GM18868 (cell line): ENCODE measurements around the gene TMCC3.

Experiments used
- ATAC-seq: cut with Tn5 transposase; IDR thresholded peaks from one replicate; pipeline ENCODE4 v1.9.1; 2021; ENCODE audit warnings: mild to moderate bottlenecking, moderate library complexity; ENCODE audit not compliant: unreplicated experiment

Gene TMCC3

GRCh38 chr12:94536040-94536965 is 114.1 kb downstream of the TMCC3 start:
- ATAC-seq = no peak

DNA sequence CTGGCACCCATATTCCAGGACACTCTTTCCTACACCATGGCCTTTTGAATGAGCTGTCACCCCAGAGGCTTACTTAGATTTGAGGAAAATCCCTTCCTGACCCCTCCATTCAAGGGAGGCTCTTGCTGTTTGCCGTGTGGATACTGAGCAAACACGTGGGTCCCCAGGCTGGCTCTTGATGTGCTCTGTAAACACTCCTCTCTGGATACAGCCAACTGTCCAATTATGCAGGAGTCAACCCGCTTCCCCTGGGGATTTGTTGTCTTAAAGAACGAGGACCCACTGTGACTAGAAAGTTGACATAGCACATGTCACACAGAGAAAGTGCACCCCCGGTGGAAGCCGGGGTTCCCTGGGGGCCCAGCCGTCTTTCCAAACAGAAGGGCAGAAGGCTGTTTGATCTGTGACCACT is 114.8 kb downstream of the TMCC3 start:
- no peak for ATAC-seq

DNA sequence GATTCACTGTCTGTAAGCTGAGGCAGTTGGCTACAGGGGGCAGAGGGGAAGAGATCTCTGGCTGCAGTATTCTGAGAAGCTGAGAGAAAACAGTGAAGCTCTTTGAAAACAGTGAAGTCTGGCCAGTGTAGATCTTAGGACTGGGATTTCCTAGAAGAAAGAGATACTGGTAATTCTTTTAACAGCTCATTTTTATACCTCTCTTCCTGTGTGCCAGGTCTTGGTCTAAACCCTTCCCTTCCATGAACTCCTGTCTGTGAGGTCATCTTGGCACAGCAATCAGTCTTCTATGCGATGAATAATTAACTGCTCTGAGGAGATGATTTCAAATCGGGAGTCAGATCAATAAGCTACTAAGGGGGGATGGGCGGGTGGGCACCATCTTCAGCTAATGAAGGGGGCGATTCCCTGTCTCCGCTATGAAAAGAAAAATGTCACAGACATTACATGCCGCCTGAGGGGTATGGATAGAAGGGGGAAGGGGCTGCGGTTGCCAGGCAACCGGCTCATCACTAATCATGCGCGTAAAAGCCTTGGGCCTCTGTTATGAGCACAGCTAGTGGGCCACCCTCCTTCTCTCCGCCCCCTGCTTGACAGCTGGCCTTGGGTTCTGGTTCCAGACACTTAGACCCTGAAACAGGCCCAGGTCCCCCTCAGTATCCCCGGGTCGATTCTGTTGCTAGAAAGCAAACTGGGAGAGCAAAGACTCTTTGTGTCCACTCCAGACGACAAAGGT is 115.4 kb downstream of the TMCC3 start:
- ATAC-seq = no peak

DNA sequence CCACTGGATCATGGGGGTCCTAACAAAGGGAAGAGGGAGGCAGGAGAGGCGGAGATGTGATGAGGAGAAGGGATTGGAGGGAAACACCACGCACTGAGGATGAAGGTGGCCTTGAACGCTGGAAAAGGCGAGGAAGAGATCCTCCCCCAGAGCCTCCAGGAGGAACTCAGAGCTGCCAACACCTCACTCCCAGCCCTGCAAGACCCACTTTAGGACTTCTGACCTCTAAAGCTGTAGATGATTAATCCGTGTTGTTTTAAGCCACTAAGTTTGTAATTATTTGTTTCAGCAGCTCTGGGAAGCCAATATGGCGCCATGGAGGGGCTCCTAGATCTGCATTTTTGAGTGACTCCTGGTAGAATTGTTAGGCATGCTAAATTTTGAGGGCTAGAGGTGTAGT is 116.1 kb downstream of the TMCC3 start:
- no peak for ATAC-seq

DNA sequence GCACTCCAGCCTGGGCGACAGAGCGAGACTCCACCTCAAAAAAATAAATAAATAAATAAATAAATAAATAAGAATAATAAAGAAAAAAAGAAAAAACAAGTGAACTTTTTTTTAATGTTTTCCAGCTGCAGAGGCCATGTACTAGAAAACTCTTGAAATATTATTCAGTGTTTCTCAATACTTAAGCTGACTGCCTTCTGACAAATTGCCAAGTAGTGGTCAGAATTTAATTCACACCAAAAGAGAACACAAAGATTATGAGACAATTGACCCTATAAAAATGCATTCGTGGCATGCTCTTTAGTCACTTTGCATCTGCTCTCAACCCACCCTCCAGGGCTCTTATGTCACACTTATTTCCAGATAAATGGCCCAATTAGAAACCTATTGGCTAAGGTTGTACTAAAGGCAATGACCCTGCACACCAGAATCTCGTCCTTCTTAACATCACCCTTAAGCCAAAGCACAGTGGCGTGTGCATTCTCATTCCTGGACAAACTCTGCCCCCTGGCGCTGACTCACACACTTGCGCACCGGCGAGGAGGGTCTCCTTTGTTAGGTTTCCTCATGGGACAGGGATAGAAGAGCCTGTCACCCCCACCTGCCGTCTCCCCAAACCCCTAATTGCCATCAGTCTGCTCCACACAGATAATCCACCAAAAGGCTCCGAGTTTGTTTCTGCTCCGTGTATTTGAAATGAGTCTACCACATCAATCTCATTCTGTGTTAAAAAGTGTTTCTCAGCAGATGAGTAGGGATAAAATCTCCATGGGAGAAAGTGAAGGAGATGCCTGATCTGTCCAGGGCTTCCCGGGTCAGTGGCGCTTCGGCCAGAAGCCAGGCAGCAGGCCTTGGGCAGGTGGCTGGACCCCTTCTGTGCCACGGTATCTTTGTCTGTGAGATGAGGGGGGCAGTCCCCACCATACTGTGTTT is 117.6 kb downstream of the TMCC3 start:
- peak; percentile 68 for ATAC-seq

GRCh38 chr12:94531196-94531720 is 119.1 kb downstream of the TMCC3 start:
- no peak for ATAC-seq

DNA sequence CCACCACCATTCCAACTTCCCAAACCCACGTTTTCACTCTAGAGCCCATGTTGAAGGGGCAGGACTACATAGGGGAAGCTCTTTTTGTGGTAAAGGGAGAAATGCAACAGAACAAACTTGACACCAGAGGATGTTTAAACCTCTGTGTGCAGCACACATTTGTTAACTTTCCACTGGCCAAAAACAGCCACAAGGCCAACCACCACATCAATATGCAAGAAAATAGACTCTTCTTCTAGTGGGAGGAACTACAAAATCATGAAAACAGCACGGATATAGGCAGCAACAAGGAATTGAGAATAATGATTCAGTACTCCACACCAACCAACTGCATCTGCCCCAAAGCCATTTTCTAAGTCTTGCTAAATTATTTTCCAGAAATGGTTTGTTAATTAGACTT is 124.4 kb downstream of the TMCC3 start:
- ATAC-seq = no peak
